Tibial nerve (tissue), 4 donors: ENCODE data around the gene ARPP21. TPM values are rescaled to one million over a fixed set of nuclear protein-coding genes. Genes with fewer than 3 reads are reported as not detected.

ENCODE experiments used
- DNase-seq, 2 donors: peaks; one replicate each; pipeline ENCODE4 v3.0.0-alpha.2; 2019; ENCODE audit warnings: low spot score in 2 of 2
- H3K27ac ChIP-seq, 4 donors: fragments of 200-600 bp; sonication (generic) in 3 of 4; one replicate each; pipeline ENCODE4 v1.5.1; 2017 to 2019; ENCODE audit warnings: mild to moderate bottlenecking in 1 of 4
- H3K27me3 ChIP-seq, 2 donors: fragments of 200-600 bp; sonication (generic) in 1 of 2; one replicate each; pipeline versions ENCODE4 v1.5.1 to v1.6.0; 2017 to 2019
- H3K36me3 ChIP-seq, 3 donors: fragments of 200-600 bp; sonication (generic); one replicate each; pipeline ENCODE4 v1.5.1; 2018 to 2019
- H3K4me1 ChIP-seq, 4 donors: fragments of 200-600 bp; sonication (generic) in 3 of 4; one replicate each; pipeline ENCODE4 v1.5.1; 2017 to 2019
- H3K4me3 ChIP-seq, 4 donors: fragments of 200-600 bp; sonication (generic) in 3 of 4; one replicate each; pipeline ENCODE4 v1.5.1; 2017 to 2019; ENCODE audit warnings: mild to moderate bottlenecking in 1 of 4, moderate library complexity in 1 of 4
- H3K9me3 ChIP-seq, 4 donors: fragments of 200-600 bp; sonication (generic) in 3 of 4; one replicate each; pipeline ENCODE4 v1.5.1; 2017 to 2019
- CTCF ChIP-seq, 5 experiments: fragments of 200-600 bp in 3 of 5; fragments of 450-650 bp in 2 of 5; sonication (generic) in 3 of 5; IDR thresholded peaks; one replicate each; pipeline ENCODE4 v1.5.1; 2016 to 2019; ENCODE audit warnings: antibody characterized with exemption in 5 of 5, mild to moderate bottlenecking in 3 of 5, moderate library complexity in 2 of 5
- EP300 ChIP-seq, 2 donors: sonication (generic); formaldehyde crosslinking; IDR thresholded peaks; one replicate each; pipeline ENCODE4 v1.6.1; 2017; ENCODE audit warnings: antibody characterized with exemption in 2 of 2, mild to moderate bottlenecking in 1 of 2
- POLR2A ChIP-seq, 2 donors: fragments of 450-650 bp; IDR thresholded peaks; one replicate each; pipeline ENCODE4 v1.6.1; 2017; ENCODE audit warnings: antibody characterized with exemption in 2 of 2, mild to moderate bottlenecking in 2 of 2, moderate library complexity in 2 of 2
- WGBS, 2 donors: methylation state at CpG; one replicate each; pipeline ENCODE4 v1.1.5; 2018; 5-methylcytosine and 5-hydroxymethylcytosine counted together
- small RNA-seq: library from RNA; depleted of rRNA; stranded (forward); fragments of <200 nt; gene quantifications from one replicate; pipeline ENCODE3, GENCODE V24; 2016
- total RNA-seq, 4 donors: library from RNA; depleted of rRNA; stranded (reverse); fragments of >200 nt; gene quantifications; one replicate each; pipeline ENCODE4 v1.1.0, GENCODE V29; 2016

Gene ARPP21
- total RNA-seq, 4 donors from 2014 or later, result not detected

- Histone ChIP-seq H3K27me3 (no peaks in the 10 kb centered on the region), H3K4me1 (no peaks in the 10 kb centered on the region), H3K9me3 (peaks cover 0 to 4% (median 0%) of the 10 kb centered on the region in 4 donors), H3K4me3 (no peak overlapping the region), H3K36me3 (no peaks in the 10 kb centered on the region), H3K27ac (no peak overlapping the region)
- no peak for TF ChIP-seq EP300 (IDR thresholded peaks at IDR 0.05)
- no peak for TF ChIP-seq POLR2A (IDR thresholded peaks at IDR 0.05)
- no peak for DNase-seq
- 70 to 77% methylated on average over 4 of the region's 4 CpGs for WGBS, 2 donors
Observed at GRCh38 chr3:35817216-35817615, 177.9 kb downstream of the ARPP21 start.

GRCh38 chr3:35832140-35832571 lies 192.8 kb downstream of the ARPP21 start:
- WGBS, 2 donors, result 84 to 89% methylated on average over 5 of the region's 5 CpGs
- Histone ChIP-seq H3K27ac (no peak overlapping the region), H3K36me3 (no peaks in the 10 kb centered on the region), H3K9me3 (peaks cover 0 to 2% (median 0%) of the 10 kb centered on the region in 4 donors), H3K4me3 (no peak overlapping the region), H3K4me1 (no peaks in the 10 kb centered on the region), H3K27me3 (no peaks in the 10 kb centered on the region)
- no peak for TF ChIP-seq CTCF (IDR thresholded peaks at IDR 0.05)
- TF ChIP-seq EP300 (IDR thresholded peaks at IDR 0.05), result no peak
- no peak for TF ChIP-seq POLR2A (IDR thresholded peaks at IDR 0.05)
- DNase-seq, result no peak

Small RNA genes lying within 50 kb of the gene (small RNA-seq; reads per million reads assigned to genes)
- gene MIR128-2, result not detected
